Kidney (tissue), 14 donors: ENCODE measurements around the gene ADAMTS7. TPM values are rescaled to one million over a fixed set of nuclear protein-coding genes. Genes with fewer than 3 reads are reported as not detected.
A peak's percentile ranks its signal among the peaks of the same experiment; 100 is the strongest.

Experiments
- DNase-seq, 5 donors: peaks; one replicate each; pipeline ENCODE4 v3.0.0-alpha.2; 2013 to 2020
- FAIRE-seq: peaks from 2 replicates; lab custom pipeline; 2012; peaks lifted over from hg19 to GRCh38; lab: Jason Lieb, UNC
- H3K27ac ChIP-seq, 2 donors: one replicate each; pipeline ENCODE4 v1.7.0; 2013; ENCODE audit warnings: low read depth in 2 of 2, low read length in 2 of 2, inconsistent platforms in 1 of 2
- H3K27me3 ChIP-seq: one replicate; pipeline ENCODE4 v1.7.1; 2013; ENCODE audit warnings: low read length, inconsistent platforms; ENCODE audit not compliant: control insufficient read depth, insufficient read depth
- H3K36me3 ChIP-seq, 3 donors: one replicate each; pipeline versions ENCODE4 v1.7.0 to v1.7.1; 2013; ENCODE audit warnings: low read length in 3 of 3, control low read depth in 1 of 3, inconsistent platforms in 1 of 3; ENCODE audit not compliant: insufficient read depth in 3 of 3, control insufficient read depth in 2 of 3
- H3K4me1 ChIP-seq, 3 donors: one replicate each; pipeline versions ENCODE4 v1.7.0 to v1.7.1; 2013; ENCODE audit warnings: low read length in 3 of 3, inconsistent platforms in 1 of 3, low read depth in 1 of 3; ENCODE audit not compliant: control insufficient read depth in 2 of 3, insufficient read depth in 2 of 3
- H3K4me3 ChIP-seq, 3 donors: one replicate each; pipeline versions ENCODE4 v1.7.0 to v1.8.1; 2013; ENCODE audit warnings: low read length in 3 of 3, control low read depth in 1 of 3, inconsistent platforms in 1 of 3
- H3K9ac ChIP-seq, 3 donors: one replicate each; pipeline versions ENCODE4 v1.7.0 to v1.7.1; 2013; ENCODE audit warnings: low read length in 3 of 3, control low read depth in 1 of 3, inconsistent platforms in 1 of 3
- H3K9me3 ChIP-seq, 3 donors: one replicate each; pipeline versions ENCODE4 v1.7.0 to v1.7.1; 2013; ENCODE audit warnings: low read length in 3 of 3, control low read depth in 1 of 3, inconsistent platforms in 1 of 3; ENCODE audit not compliant: control insufficient read depth in 2 of 3, insufficient read depth in 1 of 3
- intact Hi-C: fragments of 100-400 bp; cut with DNase I; formaldehyde crosslinking; loops from one replicate; pipeline ENCODE4 v1.11.1; 2022
- polyA plus RNA-seq: library from polyadenylated mRNA; stranded (reverse); fragments of 350-450 nt; fragmentation: Illumina TruSeq; extraction: RNeasy Lipid Tissue Mini Kit (QIAGEN cat#74804); gene quantifications from one replicate; pipeline ENCODE4 v1.2.3, GENCODE V29; 2014; ENCODE audit warnings: low read depth, low replicate concordance; ENCODE audit not compliant: insufficient read depth
- total RNA-seq: library from RNA; stranded (reverse); fragmentation: NEBNext Ultra II Directional; extraction: Animal tissue kit (Norgen Biotek cat#: 25700); gene quantifications from one replicate; pipeline ENCODE4 v1.2.1, GENCODE V29; 2021
- TF ChIP-seq, protein P1 (sequence below): IDR thresholded peaks from 3 replicates; pipeline ENCODE4 v1.5.1; 2012; ENCODE audit warnings: mild to moderate bottlenecking, moderate library complexity, borderline replicate concordance; ENCODE audit not compliant: insufficient read depth; ENCODE audit errors: extremely low read depth
- donor health status: control.
- donor health status: control.
- donor health status: control.
- donor health status: control.
- donor health status: control.
- donor health status: DM: yes; HTN: yes; CAD: no.
- donor health status: Normal renal cell carcinoma (clear cell type).

ADAMTS7 gene
- total and polyA plus RNA-seq, 2 donors from 2014 or later, result 0.82 to 3.1 TPM

DNA sequence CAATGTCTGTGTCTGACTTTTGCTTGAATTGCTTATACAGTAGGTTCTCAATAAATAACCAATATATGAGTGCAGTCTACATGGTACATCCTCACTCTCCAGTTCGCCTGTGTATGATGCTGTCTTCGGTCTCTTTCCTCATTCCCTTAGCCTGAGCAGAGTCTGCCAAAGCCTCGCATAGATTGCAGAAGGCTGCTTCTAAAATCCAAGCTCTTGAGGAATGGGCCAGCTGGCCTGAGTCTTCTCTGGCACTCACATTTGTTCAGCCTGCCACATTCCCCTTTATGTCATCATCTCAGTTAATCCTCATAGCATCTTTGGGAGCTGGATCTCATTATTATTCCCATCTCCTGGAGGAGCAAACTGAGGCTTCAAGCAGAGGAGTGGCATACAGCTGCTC lies 27.2 kb upstream of the ADAMTS7 start:
- no peak overlapping the region for H3K4me3 ChIP-seq
- H3K27me3 ChIP-seq, result no peaks in the 10 kb centered on the region
- no peaks in the 10 kb centered on the region for H3K36me3 ChIP-seq
- H3K9ac ChIP-seq, result no peak overlapping the region
- FAIRE-seq (no peak), DNase-seq (peak in 1 of 5 donors; percentile 31)
- H3K9me3 ChIP-seq, result no peaks in the 10 kb centered on the region
- no peak overlapping the region for H3K27ac ChIP-seq
- peaks cover 0 to 3% (median 0%) of the 10 kb centered on the region in 3 donors for H3K4me1 ChIP-seq
- intact Hi-C loops, result no loop called here
- TF ChIP-seq, protein P1, sequence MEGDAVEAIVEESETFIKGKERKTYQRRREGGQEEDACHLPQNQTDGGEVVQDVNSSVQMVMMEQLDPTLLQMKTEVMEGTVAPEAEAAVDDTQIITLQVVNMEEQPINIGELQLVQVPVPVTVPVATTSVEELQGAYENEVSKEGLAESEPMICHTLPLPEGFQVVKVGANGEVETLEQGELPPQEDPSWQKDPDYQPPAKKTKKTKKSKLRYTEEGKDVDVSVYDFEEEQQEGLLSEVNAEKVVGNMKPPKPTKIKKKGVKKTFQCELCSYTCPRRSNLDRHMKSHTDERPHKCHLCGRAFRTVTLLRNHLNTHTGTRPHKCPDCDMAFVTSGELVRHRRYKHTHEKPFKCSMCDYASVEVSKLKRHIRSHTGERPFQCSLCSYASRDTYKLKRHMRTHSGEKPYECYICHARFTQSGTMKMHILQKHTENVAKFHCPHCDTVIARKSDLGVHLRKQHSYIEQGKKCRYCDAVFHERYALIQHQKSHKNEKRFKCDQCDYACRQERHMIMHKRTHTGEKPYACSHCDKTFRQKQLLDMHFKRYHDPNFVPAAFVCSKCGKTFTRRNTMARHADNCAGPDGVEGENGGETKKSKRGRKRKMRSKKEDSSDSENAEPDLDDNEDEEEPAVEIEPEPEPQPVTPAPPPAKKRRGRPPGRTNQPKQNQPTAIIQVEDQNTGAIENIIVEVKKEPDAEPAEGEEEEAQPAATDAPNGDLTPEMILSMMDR, result no peak

DNA sequence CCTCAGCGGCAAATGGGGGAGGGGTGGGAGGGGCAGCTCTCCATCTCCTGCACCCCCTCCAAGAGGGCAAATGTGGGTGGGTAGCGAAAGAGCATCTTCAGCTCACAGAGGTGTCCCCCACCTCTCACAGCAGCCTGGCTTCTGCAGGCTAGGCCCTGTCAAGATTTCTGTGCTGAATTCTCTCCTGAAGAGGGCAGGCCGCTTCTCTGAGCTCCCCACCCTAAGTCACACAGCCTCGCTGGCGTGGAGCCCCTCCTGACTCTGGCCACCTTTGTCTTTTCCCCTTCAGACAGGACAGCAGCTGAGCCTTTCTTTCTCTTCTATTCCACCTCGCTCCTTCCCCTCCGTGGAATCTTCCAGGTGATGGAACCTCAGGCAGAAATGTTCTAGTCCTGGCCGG lies 26.3 kb upstream of the ADAMTS7 start:
- intact Hi-C loops, result no loop called here
- Histone ChIP-seq H3K9ac (no peak overlapping the region), H3K27me3 (no peaks in the 10 kb centered on the region), H3K9me3 (no peaks in the 10 kb centered on the region), H3K27ac (no peak overlapping the region), H3K4me3 (no peak overlapping the region), H3K36me3 (no peaks in the 10 kb centered on the region), H3K4me1 (peaks cover 0 to 3% (median 0%) of the 10 kb centered on the region in 3 donors)
- no peak for FAIRE-seq
- peak in 1 of 5 donors; percentile 26 for DNase-seq
- TF ChIP-seq, protein P1, result no peak

DNA sequence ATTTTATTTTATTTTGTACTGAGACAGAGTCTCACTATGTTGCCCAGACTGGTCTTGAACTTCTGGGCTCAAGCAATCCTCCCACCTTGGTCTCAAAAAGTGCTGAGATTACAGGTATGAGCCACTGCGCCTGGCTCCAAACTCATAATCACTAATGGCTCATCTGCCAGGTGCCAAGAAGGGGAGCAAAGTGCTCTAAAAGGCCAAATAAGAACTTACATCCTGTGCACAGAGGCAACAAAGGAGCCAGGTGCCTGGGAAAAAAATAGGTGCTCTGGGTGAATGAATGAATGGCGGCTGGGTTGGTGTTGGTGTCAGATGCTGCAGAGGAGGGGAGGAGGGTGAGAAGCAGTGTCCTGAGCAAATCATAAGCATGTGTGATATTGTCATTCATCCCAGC lies 25.9 kb upstream of the ADAMTS7 start:
- intact Hi-C loops, result no loop called here
- no peak overlapping the region for H3K9ac ChIP-seq
- no peak overlapping the region for H3K4me3 ChIP-seq
- H3K9me3 ChIP-seq, result no peaks in the 10 kb centered on the region
- TF ChIP-seq, protein P1, result no peak
- DNase-seq (peak in 1 of 5 donors; percentile 0), FAIRE-seq (no peak)
- no peak overlapping the region for H3K27ac ChIP-seq
- no peaks in the 10 kb centered on the region for H3K36me3 ChIP-seq
- H3K4me1 ChIP-seq, result peaks cover 0 to 3% (median 0%) of the 10 kb centered on the region in 3 donors
- no peaks in the 10 kb centered on the region for H3K27me3 ChIP-seq

DNA sequence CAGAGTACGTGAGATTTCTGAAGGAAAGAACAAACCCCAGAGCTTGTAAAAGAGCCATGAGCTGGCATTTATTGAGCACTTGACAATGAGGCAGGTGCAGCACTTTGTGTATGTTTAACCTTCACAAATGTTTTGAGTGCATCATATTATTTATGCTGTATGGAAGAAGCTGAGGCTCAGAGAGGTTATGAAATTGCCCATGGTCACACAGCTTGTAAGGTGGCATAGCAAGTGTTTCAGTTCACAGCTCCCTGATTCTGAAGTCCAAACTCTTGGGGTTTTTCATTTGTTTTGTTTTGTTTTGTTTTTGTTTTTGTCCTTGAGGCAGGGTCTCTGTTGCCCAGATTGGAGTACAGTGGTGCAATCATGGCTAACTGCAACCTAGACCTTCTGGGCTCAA lies 25.1 kb upstream of the ADAMTS7 start:
- intact Hi-C loops, result no loop called here
- no peak for FAIRE-seq

More for the DNA sequence above, 25.1 kb upstream of the ADAMTS7 start:
- H3K27me3 ChIP-seq, result no peaks in the 10 kb centered on the region
- H3K4me3 ChIP-seq, result no peak overlapping the region
- no peak overlapping the region for H3K27ac ChIP-seq
- H3K9me3 ChIP-seq, result no peaks in the 10 kb centered on the region
- H3K36me3 ChIP-seq, result no peaks in the 10 kb centered on the region
- DNase-seq, result no peak
- TF ChIP-seq, protein P1, result no peak
- H3K4me1 ChIP-seq, result peaks cover 0 to 3% (median 0%) of the 10 kb centered on the region in 3 donors
- no peak overlapping the region for H3K9ac ChIP-seq
